Hepatic stellate cell (primary cell): ENCODE results near the gene SCYGR2.

Experiments used
- DNase-seq: peaks from one replicate; pipeline ENCODE4 v3.0.0; 2011; ENCODE audit warnings: low spot score

Gene SCYGR2

DNA sequence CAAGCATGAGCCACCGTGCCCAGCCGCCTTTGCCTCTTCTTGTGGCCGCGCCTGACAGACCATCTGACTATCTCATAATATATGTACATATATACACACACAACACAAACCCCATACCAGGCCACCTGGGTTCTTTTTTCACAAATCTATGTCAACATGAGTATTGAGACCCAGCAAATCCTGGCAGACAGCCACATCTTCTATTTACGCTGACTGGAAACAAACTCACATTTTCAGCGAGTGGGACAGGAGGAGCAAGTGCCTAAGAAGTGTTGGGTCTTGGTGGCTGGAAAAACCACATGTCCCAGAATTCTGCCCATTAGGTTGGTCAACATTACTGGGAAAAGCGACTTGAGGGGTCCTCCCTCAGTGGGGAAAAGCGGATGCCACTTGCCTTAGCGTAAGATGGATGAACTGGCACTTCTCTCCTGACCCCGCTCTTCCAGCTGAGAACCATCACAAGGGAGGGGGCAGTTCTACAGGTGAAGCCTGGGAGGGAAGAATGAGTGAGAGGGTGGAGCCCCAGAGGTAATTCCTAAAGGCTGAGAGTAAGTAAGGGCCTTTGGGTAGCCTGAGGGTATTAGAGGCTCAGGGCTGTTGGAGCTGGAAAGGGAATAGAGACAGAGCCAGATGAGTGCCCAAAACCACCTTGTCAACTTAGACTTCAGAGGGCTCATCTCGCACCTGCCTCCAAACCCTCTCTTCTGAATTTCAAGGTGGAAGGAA, 14.0 kb downstream of the SCYGR2 start:
- DNase-seq: no peak

DNA sequence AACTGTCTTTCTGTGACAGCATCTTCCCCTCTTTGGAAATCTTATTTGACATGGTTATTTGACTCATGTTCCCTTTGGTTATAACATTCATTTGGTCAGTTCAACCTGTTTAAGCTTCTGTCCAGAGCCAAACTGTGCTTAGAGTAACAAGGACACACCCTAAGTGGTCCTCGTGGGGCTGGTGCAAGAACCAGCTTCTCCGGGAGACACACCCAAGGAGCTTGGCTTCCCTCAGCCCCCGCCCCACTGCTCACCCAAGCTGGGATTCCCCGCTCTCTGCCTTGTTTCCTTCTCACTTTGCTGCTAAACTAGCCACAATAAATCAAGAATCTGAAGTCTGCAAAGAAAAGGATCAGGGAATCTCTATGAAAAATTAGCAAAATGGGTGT, 14.6 kb downstream of the SCYGR2 start:
- no peak for DNase-seq

GRCh38 chr2:227614246-227614645, 15.6 kb downstream of the SCYGR2 start:
- DNase-seq: no peak

GRCh38 chr2:227614740-227615139, 16.0 kb downstream of the SCYGR2 start, which contains the start of gene SCYGR3:
Gene SCYGR3, minus strand, starts transcription at chr2:227614840. Its CDS starts 0 bp downstream, at chr2:227614840.
- no peak for DNase-seq

DNA sequence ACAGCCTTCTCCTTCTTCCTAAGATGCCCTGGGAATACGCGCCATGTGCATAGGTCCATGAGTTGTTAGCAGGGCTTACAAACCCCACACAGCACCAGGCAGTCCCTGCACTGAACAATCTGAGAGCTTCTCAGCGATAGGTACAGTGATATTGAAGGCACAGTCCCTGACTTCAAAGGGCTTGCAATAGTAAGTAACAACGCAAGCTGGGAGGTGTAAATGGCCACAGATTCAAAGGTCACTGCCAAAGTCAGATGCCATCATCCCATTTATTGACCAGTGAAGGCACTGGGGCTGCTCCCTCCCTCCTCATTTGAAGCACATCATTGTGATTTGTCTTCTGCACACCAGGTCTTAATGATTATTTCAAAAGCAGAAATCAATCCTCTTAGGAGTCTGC, 16.5 kb downstream of the SCYGR2 start:
- DNase-seq: no peak

GRCh38 chr2:227615906-227616305, 17.2 kb downstream of the SCYGR2 start:
- no peak for DNase-seq

DNA sequence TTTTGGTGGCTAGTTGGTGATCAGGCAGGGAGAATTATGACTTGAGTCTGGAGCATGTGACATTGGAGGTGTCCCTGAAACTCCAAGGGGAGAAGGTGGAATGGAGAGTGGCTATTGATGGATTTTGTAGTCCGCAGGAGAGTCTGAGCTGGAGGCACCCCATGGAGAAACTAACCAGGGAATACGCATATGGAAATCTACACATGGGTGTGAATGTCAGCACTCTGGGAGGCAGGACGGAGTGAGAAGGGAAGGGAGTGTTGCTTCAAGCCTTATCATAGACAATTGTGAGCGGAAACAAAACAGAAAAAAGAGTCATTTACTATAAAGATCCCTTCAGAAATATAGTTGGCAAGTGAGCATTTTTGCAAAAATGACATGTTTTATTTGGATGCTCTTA, 17.9 kb downstream of the SCYGR2 start:
- DNase-seq: no peak

DNA sequence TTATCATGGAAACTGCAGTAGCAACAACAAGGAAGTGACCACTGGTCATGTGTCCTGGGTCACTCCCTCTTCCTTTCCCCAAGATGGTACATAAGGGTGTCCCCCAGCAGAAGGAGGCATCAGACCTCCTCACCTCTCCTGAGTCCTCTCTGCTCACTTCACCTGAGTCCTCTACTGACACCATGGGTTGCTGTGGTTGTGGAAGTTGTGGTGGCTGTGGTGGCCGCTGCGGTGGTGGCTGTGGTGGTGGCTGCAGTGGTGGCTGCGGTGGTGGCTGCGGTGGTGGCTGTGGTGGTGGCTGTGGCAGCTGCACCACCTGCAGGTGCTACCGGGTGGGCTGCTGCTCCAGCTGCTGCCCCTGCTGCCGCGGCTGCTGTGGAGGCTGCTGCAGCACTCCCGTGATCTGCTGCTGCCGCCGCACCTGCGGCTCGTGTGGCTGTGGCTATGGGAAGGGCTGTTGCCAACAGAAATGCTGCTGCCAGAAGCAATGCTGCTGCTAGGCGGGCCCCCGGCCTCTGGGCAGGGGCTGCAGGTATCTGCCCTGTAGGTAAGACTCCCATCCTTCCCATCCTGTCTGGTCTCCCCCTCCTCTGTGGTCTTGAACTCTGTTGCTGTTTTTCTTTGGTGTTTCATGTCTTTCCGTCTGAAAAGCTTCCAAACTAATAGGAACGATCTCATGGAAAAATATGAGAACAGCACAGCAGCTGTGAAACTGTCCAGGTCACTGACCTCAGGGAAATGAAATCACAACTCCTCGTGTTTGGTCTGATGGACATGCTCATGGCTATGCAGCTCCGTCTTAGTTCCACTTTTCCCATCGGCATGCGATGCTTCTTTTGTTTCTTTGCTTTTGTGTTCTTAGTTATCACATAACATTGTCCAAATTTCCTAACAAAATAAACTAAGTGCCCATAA, 18.9 kb downstream of the SCYGR2 start, which contains the start of gene SCYGR4:
Gene SCYGR4, plus strand, starts transcription at position 183 of the 915 bp plus-strand sequence. Its CDS starts 0 bp downstream, at position 183.
- peak; percentile 29 for DNase-seq

- no peak for DNase-seq
These were observed 24.5 kb downstream of the SCYGR2 start for GRCh38 chr2:227623226-227623625.

DNA sequence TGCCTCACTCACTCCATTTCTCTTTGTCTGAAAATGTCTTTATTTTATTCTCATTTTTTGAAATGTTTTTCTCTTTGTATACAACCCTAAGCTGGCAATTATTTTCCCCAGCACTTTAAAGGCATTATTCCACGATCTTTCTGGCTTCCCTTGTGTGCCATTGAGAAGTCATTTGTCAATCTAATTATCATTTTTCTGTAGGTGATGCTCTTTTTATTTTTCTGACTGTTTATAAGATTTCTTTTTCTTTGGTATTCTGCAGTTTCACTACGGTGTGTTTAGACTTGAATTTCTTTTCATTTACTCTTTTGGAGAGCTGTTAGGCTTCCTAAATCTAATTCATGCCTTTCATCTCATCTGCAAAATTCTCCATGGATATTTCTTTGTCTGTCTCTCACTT, 26.7 kb downstream of the SCYGR2 start:
- no peak for DNase-seq

GRCh38 chr2:227626580-227627151, 28.0 kb downstream of the SCYGR2 start:
- DNase-seq: no peak

DNA sequence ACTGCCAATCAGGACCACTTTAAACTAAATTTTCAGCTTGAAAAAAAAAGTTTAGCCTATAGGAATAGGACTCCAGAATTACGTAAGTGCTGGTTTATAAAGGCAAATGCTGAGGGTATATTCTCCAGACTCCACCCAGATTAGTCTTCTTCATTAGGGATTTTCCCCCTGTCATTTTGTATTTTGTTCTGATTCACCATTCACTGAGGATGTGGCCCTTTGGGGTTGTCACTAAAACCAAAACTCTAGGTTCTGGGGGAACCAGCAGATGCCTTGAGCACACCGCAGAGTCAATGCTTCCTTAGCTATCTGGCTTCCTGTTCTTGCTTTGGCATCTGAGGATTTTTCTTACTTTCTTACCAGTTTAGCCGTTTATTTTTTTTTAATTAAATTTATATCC, 29.1 kb downstream of the SCYGR2 start:
- no peak for DNase-seq

DNA sequence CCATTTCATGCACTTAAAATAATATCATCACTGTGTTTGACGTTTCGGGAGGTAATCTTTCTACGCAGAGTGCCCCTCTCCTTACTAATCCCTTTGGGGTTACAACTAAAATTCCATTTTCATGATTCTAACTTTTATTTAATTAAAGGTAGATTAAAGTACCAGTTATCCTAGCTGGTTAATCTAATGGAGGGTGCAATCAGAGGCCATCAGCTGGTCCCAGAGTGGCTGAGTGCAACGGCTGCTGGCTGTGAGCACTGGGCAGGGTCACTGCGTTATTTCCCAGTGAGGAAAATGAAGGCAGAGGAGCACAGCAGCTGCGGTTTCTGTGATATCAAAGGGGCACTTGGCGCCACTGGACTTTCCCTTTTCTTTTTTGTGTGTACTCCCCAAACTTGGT, 30.7 kb downstream of the SCYGR2 start:
- DNase-seq: no peak

DNA sequence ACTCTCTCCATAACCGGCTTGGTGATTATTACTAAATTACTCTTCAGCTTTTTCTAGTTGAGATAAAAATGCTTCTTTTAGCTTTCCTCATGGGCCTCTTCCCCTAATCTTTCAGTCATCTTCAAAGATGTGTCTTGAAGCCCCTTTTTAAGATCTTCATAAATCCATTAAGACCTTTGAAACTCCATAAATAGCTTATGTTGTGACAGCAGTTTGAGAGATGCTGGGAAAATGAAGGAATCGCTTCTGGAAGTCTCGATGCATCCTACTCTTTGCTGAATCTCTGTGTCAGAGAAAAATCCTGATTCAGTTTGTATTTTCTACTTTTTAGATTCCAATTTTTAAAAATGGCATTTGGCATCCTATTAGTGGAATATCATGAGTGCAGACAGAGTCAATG, 31.6 kb downstream of the SCYGR2 start:
- DNase-seq: no peak

GRCh38 chr2:227632827-227633226, 34.1 kb downstream of the SCYGR2 start:
- DNase-seq: no peak

- no peak for DNase-seq
These were observed 35.5 kb downstream of the SCYGR2 start for GRCh38 chr2:227634201-227634600.

DNA sequence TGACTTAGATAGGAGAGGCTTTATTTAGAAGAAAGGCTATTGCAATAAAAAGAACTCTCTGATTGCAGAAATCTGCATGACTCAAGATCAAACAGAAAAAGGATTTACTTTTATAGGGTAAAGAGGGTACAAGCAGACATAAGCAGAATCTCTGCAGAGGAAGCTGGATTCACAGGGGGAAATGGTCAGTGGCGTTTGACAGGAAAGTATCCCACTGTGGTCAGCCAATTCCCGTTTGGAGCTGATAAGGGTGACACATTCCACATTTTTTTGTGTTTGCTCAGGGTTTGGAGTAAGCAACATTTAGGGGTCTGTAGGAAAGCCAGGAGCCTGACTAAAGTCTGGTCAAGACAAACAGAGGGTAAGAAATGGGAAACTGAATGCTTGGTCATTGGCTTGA, 44.0 kb downstream of the SCYGR2 start:
- no peak for DNase-seq

DNA sequence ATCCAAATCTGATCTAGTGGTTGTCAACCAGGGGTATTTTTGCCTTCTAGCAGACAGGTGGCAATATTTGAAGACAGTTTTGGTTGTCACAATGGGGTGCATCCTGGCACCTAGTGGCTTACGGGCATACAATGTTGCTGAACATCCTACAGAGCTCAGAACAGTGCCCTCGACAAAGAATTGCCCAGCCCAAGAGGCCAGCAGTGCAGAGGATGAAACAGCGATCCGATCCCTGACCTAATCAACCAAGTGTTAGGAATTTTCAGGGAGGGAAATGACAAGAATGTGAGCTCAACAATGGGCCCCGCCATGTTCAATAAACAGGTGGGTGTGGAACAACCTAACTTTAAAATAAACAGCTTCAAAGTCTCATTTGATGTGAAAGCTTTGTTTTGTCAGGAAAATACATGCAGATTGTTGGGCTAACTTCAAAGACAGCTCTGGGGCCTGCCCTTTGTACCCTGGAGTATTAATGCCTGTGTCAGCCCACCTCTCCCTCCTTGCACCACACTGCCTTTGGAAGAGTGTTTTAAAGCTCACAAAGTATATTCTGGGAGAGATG, 45.4 kb downstream of the SCYGR2 start:
- DNase-seq: no peak
